ENCODE data around the gene AIFM2.
A peak's percentile ranks its signal among the peaks of the same experiment; 100 is the strongest.
"Not testable (repeated sequence)": the region's sequence is repeated elsewhere in the genome, so short reads cannot be mapped to it uniquely, and the experiment has no call there.

The AIFM2 gene

GRCh38 chr10:70132098-70133029, at the start of gene AIFM2:
Gene AIFM2 (minus strand): TSS chr10:70132825. CDS start chr10:70124084, 8,741 bp downstream.
- DNase-seq (ENCODE audit: insufficient read length, low spot score) (peak; percentile 83), FAIRE-seq (no peak)

- not testable (repeated sequence) for FAIRE-seq; DNase-seq (ENCODE audit: insufficient read length, low spot score)
These were observed 46.6 kb upstream of the AIFM2 start for GRCh38 chr10:70179209-70179608.

GRCh38 chr10:70178139-70178725, 45.6 kb upstream of the AIFM2 start:
- FAIRE-seq (no peak), DNase-seq (ENCODE audit: insufficient read length, low spot score) (no peak)

- DNase-seq (ENCODE audit: insufficient read length, low spot score), result no peak
- no peak for FAIRE-seq
These were observed 43.8 kb upstream of the AIFM2 start for GRCh38 chr10:70176441-70176840.

- DNase-seq (ENCODE audit: insufficient read length, low spot score), result no peak
- no peak for FAIRE-seq
These were observed 42.9 kb upstream of the AIFM2 start for GRCh38 chr10:70175516-70175915.

GRCh38 chr10:70174058-70174741, 41.6 kb upstream of the AIFM2 start:
- DNase-seq (ENCODE audit: insufficient read length, low spot score), result no peak
- FAIRE-seq, result no peak

- FAIRE-seq (no peak), DNase-seq (ENCODE audit: insufficient read length, low spot score) (no peak)
These were observed 37.2 kb upstream of the AIFM2 start for GRCh38 chr10:70169649-70170364.

- no peak for FAIRE-seq
- DNase-seq (ENCODE audit: insufficient read length, low spot score), result no peak
These were observed 36.4 kb upstream of the AIFM2 start for GRCh38 chr10:70169011-70169410.

GRCh38 chr10:70167246-70167645, 34.6 kb upstream of the AIFM2 start:
- DNase-seq (ENCODE audit: insufficient read length, low spot score) (no peak), FAIRE-seq (no peak)

GRCh38 chr10:70166394-70166793, 33.8 kb upstream of the AIFM2 start:
- no peak for FAIRE-seq
- DNase-seq (ENCODE audit: insufficient read length, low spot score), result no peak

GRCh38 chr10:70164163-70164562, 31.5 kb upstream of the AIFM2 start:
- no peak for FAIRE-seq
- DNase-seq (ENCODE audit: insufficient read length, low spot score), result no peak

- no peak for FAIRE-seq
These were observed 30.8 kb upstream of the AIFM2 start for GRCh38 chr10:70163448-70163847.

GRCh38 chr10:70162892-70163201, 30.2 kb upstream of the AIFM2 start:
- FAIRE-seq (no peak), DNase-seq (ENCODE audit: insufficient read length, low spot score) (no peak)

More at GRCh38 chr10:70163448-70163847, 30.8 kb upstream of the AIFM2 start:
- no peak for DNase-seq (ENCODE audit: insufficient read length, low spot score)

GRCh38 chr10:70162151-70162891, 29.7 kb upstream of the AIFM2 start:
- FAIRE-seq (no peak), DNase-seq (ENCODE audit: insufficient read length, low spot score) (no peak)

- FAIRE-seq, result no peak
- no peak for DNase-seq (ENCODE audit: insufficient read length, low spot score)
These were observed 28.2 kb upstream of the AIFM2 start for GRCh38 chr10:70160798-70161197.

GRCh38 chr10:70159366-70159765, 26.7 kb upstream of the AIFM2 start:
- not testable (repeated sequence) for FAIRE-seq; DNase-seq (ENCODE audit: insufficient read length, low spot score)

- FAIRE-seq (no peak), DNase-seq (ENCODE audit: insufficient read length, low spot score) (no peak)
These were observed 25.5 kb upstream of the AIFM2 start for GRCh38 chr10:70158113-70158512.

GRCh38 chr10:70155255-70155838, 22.7 kb upstream of the AIFM2 start:
- DNase-seq (ENCODE audit: insufficient read length, low spot score), result no peak
- no peak for FAIRE-seq

GRCh38 chr10:70148516-70148915, 15.9 kb upstream of the AIFM2 start:
- DNase-seq (ENCODE audit: insufficient read length, low spot score) (no peak), FAIRE-seq (no peak)

GRCh38 chr10:70147259-70147625, 14.6 kb upstream of the AIFM2 start:
- no peak for FAIRE-seq
- DNase-seq (ENCODE audit: insufficient read length, low spot score), result no peak

All from HTR-8/SVneo (cell line).